RWPE2 (cell line): Measurements from ENCODE around the gene SMYD3.

Experiments used
- ATAC-seq: fragments of 200-7000 bp; cut with Tn5 transposase; 3 replicates; pipeline ENCODE4 v1.9.1; 2021; ENCODE audit warnings: low read depth
- DNase-seq: peaks from one replicate; pipeline ENCODE4 v3.0.0-alpha.2; 2020; ENCODE audit warnings: low spot score
- H3K27ac ChIP-seq: fragments of 450-650 bp; 2 replicates; pipeline ENCODE4 v1.5.1; 2017; ENCODE audit warnings: mild to moderate bottlenecking; ENCODE audit not compliant: poor library complexity, severe bottlenecking
- H3K27me3 ChIP-seq: fragments of 250-450 bp; sonication (Bioruptor Pico); 2 replicates; pipeline ENCODE4 v1.5.1; 2021; ENCODE audit warnings: mild to moderate bottlenecking, moderate library complexity; ENCODE audit not compliant: insufficient read depth, poor library complexity, severe bottlenecking
- H3K36me3 ChIP-seq: fragments of 250-450 bp; sonication (Bioruptor Pico); 2 replicates; pipeline ENCODE4 v1.5.1; 2020; ENCODE audit warnings: low read depth, mild to moderate bottlenecking, moderate library complexity
- H3K4me1 ChIP-seq: fragments of 250-450 bp; sonication (Bioruptor Pico); 2 replicates; pipeline ENCODE4 v1.5.1; 2021; ENCODE audit warnings: mild to moderate bottlenecking, moderate library complexity; ENCODE audit not compliant: insufficient read depth, poor library complexity, severe bottlenecking
- H3K4me3 ChIP-seq: fragments of 250-450 bp; sonication (Bioruptor Pico); 2 replicates; pipeline ENCODE4 v1.5.1; 2021; ENCODE audit warnings: mild to moderate bottlenecking, moderate library complexity; ENCODE audit not compliant: severe bottlenecking
- H3K9me3 ChIP-seq: fragments of 250-450 bp; sonication (Bioruptor Pico); 2 replicates; pipeline ENCODE4 v1.5.1; 2021; ENCODE audit warnings: mild to moderate bottlenecking, moderate library complexity; ENCODE audit not compliant: severe bottlenecking
- CTCF ChIP-seq: fragments of 450-650 bp; IDR thresholded peaks from one replicate; pipeline ENCODE4 v1.5.1; 2017; ENCODE audit warnings: mild to moderate bottlenecking, moderate library complexity; ENCODE audit not compliant: poor library complexity, severe bottlenecking

Gene SMYD3

GRCh38 chr1:246275036-246275435, 232.0 kb downstream of the SMYD3 start:
- Histone ChIP-seq H3K4me1 (no peaks in the 10 kb centered on the region), H3K27ac (no peak overlapping the region), H3K9me3 (no peaks in the 10 kb centered on the region), H3K27me3 (no peaks in the 10 kb centered on the region), H3K36me3 (no peaks in the 10 kb centered on the region), H3K4me3 (no peak overlapping the region)
- no peak for ATAC-seq
- DNase-seq = no peak
- TF ChIP-seq CTCF = no peak

- no peaks in the 10 kb centered on the region for H3K36me3 ChIP-seq
- ATAC-seq (no peak), DNase-seq (no peak)
- H3K4me3 ChIP-seq = no peak overlapping the region
- H3K27me3 ChIP-seq = no peaks in the 10 kb centered on the region
- no peaks in the 10 kb centered on the region for H3K9me3 ChIP-seq
- H3K27ac ChIP-seq = no peak overlapping the region
- no peak for TF ChIP-seq CTCF
- no peaks in the 10 kb centered on the region for H3K4me1 ChIP-seq
These were observed 232.9 kb downstream of the SMYD3 start for GRCh38 chr1:246274186-246274585.

DNA sequence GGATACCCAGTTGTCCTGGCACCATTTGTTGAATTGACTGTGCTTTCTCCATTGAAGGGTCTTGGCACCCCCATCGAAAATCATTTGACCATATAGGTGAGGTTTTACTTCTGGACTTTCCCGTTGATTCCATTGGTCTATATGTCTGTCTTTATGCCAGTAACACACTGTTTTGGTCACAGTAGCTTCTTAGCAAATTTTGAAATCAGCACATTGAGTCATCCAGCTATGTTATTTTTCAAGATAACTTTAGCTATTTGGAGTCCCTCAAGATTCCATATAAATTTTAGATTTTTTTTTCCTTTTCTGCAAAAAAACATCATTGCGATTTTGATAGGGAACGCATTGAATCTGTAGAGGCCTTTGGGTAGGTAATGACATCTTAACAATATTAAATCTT, 235.6 kb downstream of the SMYD3 start:
- Histone ChIP-seq H3K27ac (no peak overlapping the region), H3K4me1 (no peaks in the 10 kb centered on the region), H3K4me3 (no peak overlapping the region), H3K9me3 (no peaks in the 10 kb centered on the region), H3K27me3 (no peaks in the 10 kb centered on the region), H3K36me3 (no peaks in the 10 kb centered on the region)
- no peak for TF ChIP-seq CTCF
- no peak for ATAC-seq
- no peak for DNase-seq

GRCh38 chr1:246270236-246270635, 236.8 kb downstream of the SMYD3 start:
- Histone ChIP-seq H3K27me3 (no peaks in the 10 kb centered on the region), H3K27ac (no peak overlapping the region), H3K9me3 (no peaks in the 10 kb centered on the region), H3K4me3 (no peak overlapping the region), H3K36me3 (no peaks in the 10 kb centered on the region), H3K4me1 (no peaks in the 10 kb centered on the region)
- ATAC-seq = no peak
- no peak for TF ChIP-seq CTCF
- no peak for DNase-seq

DNA sequence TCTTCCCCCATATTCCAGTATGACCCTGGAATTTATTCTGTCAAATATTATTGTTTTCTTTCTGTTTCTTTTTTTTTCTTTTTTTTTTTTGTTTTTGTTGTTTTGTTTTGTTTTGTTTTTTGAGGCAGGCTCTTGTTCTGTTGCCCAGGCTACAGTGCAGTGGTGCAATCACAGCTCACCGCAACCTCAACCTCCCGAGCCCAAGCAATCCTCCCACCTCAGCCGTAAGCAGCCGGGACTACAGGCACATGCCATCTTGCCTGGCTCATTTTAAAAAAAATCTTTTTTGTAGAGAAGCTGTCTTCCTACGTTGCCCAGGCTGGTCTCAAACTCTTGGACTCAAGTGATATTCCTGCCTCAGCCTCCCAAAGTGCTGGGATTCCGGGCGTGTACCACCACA, 237.6 kb downstream of the SMYD3 start:
- H3K4me3 ChIP-seq = no peak overlapping the region
- ATAC-seq (no peak), DNase-seq (no peak)
- no peaks in the 10 kb centered on the region for H3K27me3 ChIP-seq
- H3K36me3 ChIP-seq = no peaks in the 10 kb centered on the region
- H3K9me3 ChIP-seq = no peaks in the 10 kb centered on the region
- H3K27ac ChIP-seq = no peak overlapping the region
- H3K4me1 ChIP-seq = no peaks in the 10 kb centered on the region
- no peak for TF ChIP-seq CTCF
